GM12892 (cell line): ENCODE results near the gene CS.

Experiments used
- POLR2A ChIP-seq: IDR thresholded peaks from 2 replicates; pipeline ENCODE4 v1.6.1; 2011; ENCODE audit warnings: low read depth, low read length, control low read depth
- POLR2AphosphoS5 ChIP-seq: IDR thresholded peaks from 2 replicates; pipeline ENCODE4 v1.6.1; 2011; ENCODE audit warnings: low read depth, low read length, control low read depth
- TAF1 ChIP-seq: IDR thresholded peaks from 2 replicates; pipeline ENCODE4 v1.6.1; 2011; ENCODE audit warnings: low read depth, mild to moderate bottlenecking, control low read depth, low read length, borderline replicate concordance

DNA sequence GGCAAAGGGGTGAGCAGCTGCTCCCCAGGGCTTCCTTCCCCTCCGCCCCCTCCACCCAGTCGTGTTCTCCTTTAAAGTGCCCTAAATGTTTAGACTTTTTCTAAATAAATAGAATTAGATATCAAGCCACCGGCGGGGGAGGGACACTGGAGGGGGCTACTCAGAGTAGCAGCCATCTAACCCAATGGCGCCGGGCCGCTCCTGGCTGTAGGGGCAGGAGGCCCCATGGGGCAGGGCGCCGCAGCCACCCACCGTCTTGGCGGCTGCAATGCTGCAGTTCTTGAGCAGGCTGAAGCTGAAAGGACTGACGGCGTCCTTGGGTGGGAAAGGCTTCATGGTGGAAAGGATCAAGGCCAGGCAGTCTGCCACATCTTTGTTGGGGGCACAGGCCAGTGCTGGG is 57.1 kb downstream of the CS start:
- TF ChIP-seq POLR2A (no peak), POLR2AphosphoS5 (no peak), TAF1 (no peak)
